H1 (cell line): ENCODE measurements around the gene VDR.
A peak's percentile ranks its signal among the peaks of the same experiment; 100 is the strongest.

ENCODE experiments used
- CHD2 ChIP-seq: IDR thresholded peaks from 2 replicates; pipeline ENCODE4 v1.6.1; 2012; ENCODE audit warnings: low read length, improper control_type of control experiment
- EP300 ChIP-seq, 2 experiments: IDR thresholded peaks; 1 replicate in 1 of 2; 2 replicates in 1 of 2; pipeline ENCODE4 v1.6.1; 2011 to 2012; ENCODE audit warnings: low read depth in 2 of 2, low read length in 2 of 2, mild to moderate bottlenecking in 2 of 2, borderline replicate concordance in 1 of 2, inconsistent platforms in 1 of 2, moderate library complexity in 1 of 2
- FOSL1 ChIP-seq: IDR thresholded peaks from 2 replicates; pipeline ENCODE4 v1.6.1; 2011; ENCODE audit warnings: mild to moderate bottlenecking, low read depth, low read length, moderate library complexity; ENCODE audit not compliant: insufficient read depth
- GABPA ChIP-seq: IDR thresholded peaks from 2 replicates; pipeline ENCODE4 v1.6.1; 2011; ENCODE audit warnings: mild to moderate bottlenecking, low read length, moderate library complexity, borderline replicate concordance; ENCODE audit not compliant: insufficient read depth
- JUND ChIP-seq: IDR thresholded peaks from 2 replicates; pipeline ENCODE4 v1.6.1; 2011; ENCODE audit warnings: mild to moderate bottlenecking, improper control_type of control experiment, low read length
- POLR2A ChIP-seq, 2 experiments: IDR thresholded peaks; 1 replicate in 1 of 2; 2 replicates in 1 of 2; pipeline ENCODE4 v1.6.1; 2011; ENCODE audit warnings: low read depth in 2 of 2, low read length in 2 of 2, mild to moderate bottlenecking in 2 of 2; ENCODE audit errors: control extremely low read depth in 1 of 2
- RXRA ChIP-seq: IDR thresholded peaks from 2 replicates; pipeline ENCODE4 v1.6.1; 2011; ENCODE audit warnings: low read depth, mild to moderate bottlenecking, low read length, moderate library complexity; ENCODE audit not compliant: insufficient read depth
- TBP ChIP-seq: IDR thresholded peaks from 2 replicates; pipeline ENCODE4 v1.6.1; 2011; ENCODE audit warnings: low read depth, low read length, improper control_type of control experiment
- YY1 ChIP-seq: IDR thresholded peaks from 2 replicates; pipeline ENCODE4 v1.6.1; 2011; ENCODE audit warnings: low read depth, mild to moderate bottlenecking, low read length
- TF ChIP-seq, protein P1 (sequence below): IDR thresholded peaks from 2 replicates; pipeline ENCODE4 v1.6.1; 2011; ENCODE audit warnings: low read length, improper control_type of control experiment
- TF ChIP-seq, protein P2 (sequence below), 3 experiments: IDR thresholded peaks; 1 replicate in 2 of 3; 2 replicates in 1 of 3; pipeline versions ENCODE4 v1.5.1 to v1.6.1; 2011; ENCODE audit warnings: low read length in 3 of 3, mild to moderate bottlenecking in 3 of 3, inconsistent platforms in 2 of 3, low read depth in 1 of 3, moderate library complexity in 1 of 3; ENCODE audit not compliant: insufficient read depth in 1 of 3; ENCODE audit errors: control extremely low read depth in 1 of 3
- TF ChIP-seq, protein P3 (sequence below): IDR thresholded peaks from 2 replicates; pipeline ENCODE4 v1.6.1; 2011; ENCODE audit warnings: low read depth, mild to moderate bottlenecking, low read length; ENCODE audit not compliant: insufficient read depth

DNA sequence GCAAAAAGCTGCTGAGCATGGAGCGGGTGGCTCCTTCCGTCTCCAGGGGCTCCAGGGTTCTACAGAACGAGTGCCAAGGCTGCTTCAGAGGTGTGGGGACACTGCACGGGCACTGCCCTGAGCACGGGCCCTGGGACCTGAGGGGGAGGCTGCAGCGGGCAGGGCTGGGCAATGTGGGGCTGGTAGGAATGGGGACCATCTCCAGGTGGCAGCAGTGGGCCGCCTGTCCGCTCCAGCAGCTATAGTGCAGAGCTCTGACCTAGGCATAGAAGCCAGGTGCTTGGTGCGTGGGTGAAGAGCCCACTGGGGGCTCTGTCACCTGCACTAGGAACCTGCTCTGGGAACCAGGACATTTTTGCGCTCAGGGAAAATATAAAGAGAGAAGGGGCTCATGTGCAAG lies 107.4 kb downstream of the VDR start:
- TF ChIP-seq EP300 (IDR thresholded peaks at IDR 0.05; ENCODE audit: borderline replicate concordance in 1 of 2, low read depth in 2 of 2, low read length in 2 of 2) (no peak), POLR2A (IDR thresholded peaks at IDR 0.05; ENCODE audit: control extremely low read depth in 1 of 2, low read depth in 2 of 2, low read length in 2 of 2) (no peak), TBP (no peak), GABPA (0 out of 2 replicates have a peak, but pooled peaks have one; percentile 30), YY1 (0 out of 2 replicates have a peak, but pooled peaks have one; percentile 28), FOSL1 (no peak), CHD2 (no peak), JUND (no peak), RXRA (no peak)
- TF ChIP-seq, protein P1, sequence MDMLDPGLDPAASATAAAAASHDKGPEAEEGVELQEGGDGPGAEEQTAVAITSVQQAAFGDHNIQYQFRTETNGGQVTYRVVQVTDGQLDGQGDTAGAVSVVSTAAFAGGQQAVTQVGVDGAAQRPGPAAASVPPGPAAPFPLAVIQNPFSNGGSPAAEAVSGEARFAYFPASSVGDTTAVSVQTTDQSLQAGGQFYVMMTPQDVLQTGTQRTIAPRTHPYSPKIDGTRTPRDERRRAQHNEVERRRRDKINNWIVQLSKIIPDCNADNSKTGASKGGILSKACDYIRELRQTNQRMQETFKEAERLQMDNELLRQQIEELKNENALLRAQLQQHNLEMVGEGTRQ: no peak
- TF ChIP-seq, protein P2, sequence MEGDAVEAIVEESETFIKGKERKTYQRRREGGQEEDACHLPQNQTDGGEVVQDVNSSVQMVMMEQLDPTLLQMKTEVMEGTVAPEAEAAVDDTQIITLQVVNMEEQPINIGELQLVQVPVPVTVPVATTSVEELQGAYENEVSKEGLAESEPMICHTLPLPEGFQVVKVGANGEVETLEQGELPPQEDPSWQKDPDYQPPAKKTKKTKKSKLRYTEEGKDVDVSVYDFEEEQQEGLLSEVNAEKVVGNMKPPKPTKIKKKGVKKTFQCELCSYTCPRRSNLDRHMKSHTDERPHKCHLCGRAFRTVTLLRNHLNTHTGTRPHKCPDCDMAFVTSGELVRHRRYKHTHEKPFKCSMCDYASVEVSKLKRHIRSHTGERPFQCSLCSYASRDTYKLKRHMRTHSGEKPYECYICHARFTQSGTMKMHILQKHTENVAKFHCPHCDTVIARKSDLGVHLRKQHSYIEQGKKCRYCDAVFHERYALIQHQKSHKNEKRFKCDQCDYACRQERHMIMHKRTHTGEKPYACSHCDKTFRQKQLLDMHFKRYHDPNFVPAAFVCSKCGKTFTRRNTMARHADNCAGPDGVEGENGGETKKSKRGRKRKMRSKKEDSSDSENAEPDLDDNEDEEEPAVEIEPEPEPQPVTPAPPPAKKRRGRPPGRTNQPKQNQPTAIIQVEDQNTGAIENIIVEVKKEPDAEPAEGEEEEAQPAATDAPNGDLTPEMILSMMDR (IDR thresholded peaks at IDR 0.05; ENCODE audit: control extremely low read depth in 1 of 3, insufficient read depth in 1 of 3, low read depth in 1 of 3, low read length in 3 of 3): peak; percentile 76 to 92 (median 78)
- TF ChIP-seq, protein P3, sequence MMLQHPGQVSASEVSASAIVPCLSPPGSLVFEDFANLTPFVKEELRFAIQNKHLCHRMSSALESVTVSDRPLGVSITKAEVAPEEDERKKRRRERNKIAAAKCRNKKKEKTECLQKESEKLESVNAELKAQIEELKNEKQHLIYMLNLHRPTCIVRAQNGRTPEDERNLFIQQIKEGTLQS: no peak
